Activated naive CD8-positive, alpha-beta T cell (primary cell): ENCODE results near the gene ANTKMT.

Experiments
- H3K27ac Mint-ChIP-seq: one replicate; pipeline ENCODE4 v1.8.0; 2021; ENCODE audit warnings: mixed read lengths
- H3K27me3 Mint-ChIP-seq: one replicate; pipeline ENCODE4 v1.8.0; 2021; ENCODE audit warnings: mixed read lengths
- H3K36me3 Mint-ChIP-seq: one replicate; pipeline ENCODE4 v1.8.0; 2021; ENCODE audit warnings: mixed read lengths
- H3K4me1 Mint-ChIP-seq: one replicate; pipeline ENCODE4 v1.8.0; 2021; ENCODE audit warnings: low read depth, mixed read lengths
- H3K4me3 Mint-ChIP-seq: one replicate; pipeline ENCODE4 v1.8.0; 2021; ENCODE audit warnings: mild to moderate bottlenecking, mixed read lengths
- H3K9me3 Mint-ChIP-seq: one replicate; pipeline ENCODE4 v1.8.0; 2021; ENCODE audit warnings: low read depth, mixed read lengths

Gene ANTKMT

GRCh38 chr16:762595-763268 lies 41.8 kb downstream of the ANTKMT start:
- no peak overlapping the region for H3K4me3 Mint-ChIP-seq
- H3K36me3 Mint-ChIP-seq: no peaks in the 10 kb centered on the region
- peaks cover 3% of the 10 kb centered on the region for H3K27me3 Mint-ChIP-seq
- no peaks in the 10 kb centered on the region for H3K9me3 Mint-ChIP-seq
- H3K4me1 Mint-ChIP-seq: no peaks in the 10 kb centered on the region
- H3K27ac Mint-ChIP-seq: no peak overlapping the region

DNA sequence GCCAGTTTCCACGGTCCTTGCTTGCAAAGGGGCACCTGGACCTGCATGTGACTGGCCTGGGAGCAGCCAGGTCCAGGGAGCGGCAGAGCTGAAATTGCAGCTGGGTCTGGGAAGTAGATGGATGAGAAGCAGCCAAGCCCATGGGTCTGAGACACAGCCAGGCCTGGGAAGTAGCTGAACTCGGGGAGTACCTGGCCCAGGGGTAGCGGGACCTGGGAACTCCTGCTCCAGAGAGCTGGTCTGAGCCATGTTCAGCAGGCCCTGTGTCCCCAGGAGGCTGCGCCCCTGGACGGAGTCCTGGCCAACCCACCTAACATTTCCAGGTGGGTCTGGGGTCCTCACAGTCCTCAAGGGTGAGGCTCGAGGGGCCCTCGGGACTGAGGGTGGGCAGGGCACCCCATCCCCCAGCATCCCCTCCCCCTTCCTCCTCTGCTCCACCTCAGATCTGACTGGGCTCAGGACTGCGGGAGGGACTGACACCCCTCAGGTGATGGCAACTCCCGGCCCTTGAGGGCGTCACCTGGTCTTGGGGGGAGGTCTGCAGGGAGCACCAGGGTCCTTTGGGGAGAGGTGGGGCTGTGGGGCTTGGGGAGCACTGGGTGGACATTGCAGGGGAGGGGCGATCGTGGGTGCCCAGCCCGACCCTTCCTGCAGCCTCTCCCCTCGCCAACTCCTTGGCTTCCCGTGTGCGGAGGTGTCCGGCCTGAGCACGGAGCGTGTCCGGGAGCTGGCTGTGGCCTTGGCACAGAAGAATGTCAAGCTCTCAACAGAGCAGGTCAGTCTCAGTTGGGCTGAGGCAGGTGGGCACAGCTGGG lies 42.6 kb downstream of the ANTKMT start:
- H3K27me3 Mint-ChIP-seq: peaks cover 2% of the 10 kb centered on the region
- H3K36me3 Mint-ChIP-seq: no peaks in the 10 kb centered on the region
- no peaks in the 10 kb centered on the region for H3K4me1 Mint-ChIP-seq
- H3K27ac Mint-ChIP-seq: no peak overlapping the region
- no peak overlapping the region for H3K4me3 Mint-ChIP-seq
- H3K9me3 Mint-ChIP-seq: no peaks in the 10 kb centered on the region

GRCh38 chr16:764184-764750 lies 43.3 kb downstream of the ANTKMT start:
- Mint-ChIP-seq H3K27me3 (peaks cover 2% of the 10 kb centered on the region), H3K4me3 (no peak overlapping the region), H3K9me3 (no peaks in the 10 kb centered on the region), H3K36me3 (no peaks in the 10 kb centered on the region), H3K27ac (no peak overlapping the region), H3K4me1 (no peaks in the 10 kb centered on the region)

GRCh38 chr16:764848-765487 lies 44.0 kb downstream of the ANTKMT start:
- Mint-ChIP-seq H3K4me3 (no peak overlapping the region), H3K4me1 (no peaks in the 10 kb centered on the region), H3K27me3 (no peaks in the 10 kb centered on the region)

DNA sequence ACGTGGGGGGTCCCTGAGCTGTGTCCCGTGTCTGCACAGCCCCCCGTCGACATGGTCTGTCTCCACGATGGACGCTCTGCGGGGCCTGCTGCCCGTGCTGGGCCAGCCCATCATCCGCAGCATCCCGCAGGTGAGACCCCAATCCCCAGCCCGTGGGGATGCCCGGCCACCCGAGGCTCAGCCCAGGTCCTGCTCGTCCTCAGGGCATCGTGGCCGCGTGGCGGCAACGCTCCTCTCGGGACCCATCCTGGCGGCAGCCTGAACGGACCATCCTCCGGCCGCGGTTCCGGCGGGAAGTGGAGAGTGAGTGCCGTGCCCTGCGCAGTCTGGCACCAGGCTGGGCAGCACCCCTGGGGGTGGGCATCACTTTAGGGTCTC lies 44.5 kb downstream of the ANTKMT start:
- H3K27ac Mint-ChIP-seq: no peak overlapping the region
- H3K4me1 Mint-ChIP-seq: no peaks in the 10 kb centered on the region
- no peaks in the 10 kb centered on the region for H3K27me3 Mint-ChIP-seq
- H3K9me3 Mint-ChIP-seq: no peaks in the 10 kb centered on the region
- H3K36me3 Mint-ChIP-seq: no peaks in the 10 kb centered on the region
- no peak overlapping the region for H3K4me3 Mint-ChIP-seq

More at GRCh38 chr16:764848-765487, 44.0 kb downstream of the ANTKMT start:
- H3K36me3 Mint-ChIP-seq: no peaks in the 10 kb centered on the region
- no peak overlapping the region for H3K27ac Mint-ChIP-seq
- no peaks in the 10 kb centered on the region for H3K9me3 Mint-ChIP-seq

GRCh38 chr16:766008-766819 lies 45.3 kb downstream of the ANTKMT start:
- Mint-ChIP-seq H3K9me3 (no peaks in the 10 kb centered on the region), H3K27ac (no peak overlapping the region), H3K4me1 (no peaks in the 10 kb centered on the region), H3K27me3 (no peaks in the 10 kb centered on the region), H3K36me3 (no peaks in the 10 kb centered on the region), H3K4me3 (no peak overlapping the region)

DNA sequence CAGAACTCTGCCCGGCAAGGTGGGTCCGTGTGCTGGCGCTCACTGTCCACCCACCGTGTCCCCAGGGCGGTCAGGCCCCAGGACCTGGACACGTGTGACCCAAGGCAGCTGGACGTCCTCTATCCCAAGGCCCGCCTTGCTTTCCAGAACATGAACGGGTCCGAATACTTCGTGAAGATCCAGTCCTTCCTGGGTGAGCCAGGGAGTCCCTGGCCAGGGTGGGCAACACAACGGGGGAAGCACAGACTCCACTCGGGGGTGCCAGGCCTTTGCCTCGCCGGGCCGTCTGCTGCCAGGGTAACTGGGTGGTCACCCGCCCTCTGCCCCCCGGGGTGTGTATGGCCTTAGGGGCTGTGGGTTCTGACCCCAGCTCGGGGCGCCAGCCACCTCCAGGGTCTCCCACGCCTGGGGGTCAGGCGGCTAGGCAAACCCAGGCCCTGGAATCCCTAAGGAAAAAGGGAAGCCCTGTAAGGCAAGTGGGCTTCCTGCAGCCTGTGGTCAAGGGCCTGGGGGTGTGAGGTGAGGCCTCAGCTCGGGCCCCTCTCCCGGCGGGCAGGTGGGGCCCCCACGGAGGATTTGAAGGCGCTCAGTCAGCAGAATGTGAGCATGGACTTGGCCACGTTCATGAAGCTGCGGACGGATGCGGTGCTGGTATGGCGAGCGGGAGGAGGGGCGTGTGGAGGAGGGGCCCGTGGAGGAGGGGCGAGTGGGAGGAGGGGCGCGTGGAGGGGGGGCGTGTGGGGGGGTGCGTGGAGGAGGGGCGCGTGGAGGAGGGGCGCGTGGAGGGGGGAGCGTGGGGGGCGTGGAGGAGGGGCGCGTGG lies 46.1 kb downstream of the ANTKMT start:
- Mint-ChIP-seq H3K4me1 (no peaks in the 10 kb centered on the region), H3K4me3 (no peak overlapping the region), H3K27ac (no peak overlapping the region), H3K27me3 (no peaks in the 10 kb centered on the region), H3K36me3 (no peaks in the 10 kb centered on the region), H3K9me3 (no peaks in the 10 kb centered on the region)

GRCh38 chr16:767743-768235 lies 46.8 kb downstream of the ANTKMT start:
- Mint-ChIP-seq H3K27me3 (no peaks in the 10 kb centered on the region), H3K4me3 (no peak overlapping the region), H3K9me3 (no peaks in the 10 kb centered on the region), H3K27ac (no peak overlapping the region), H3K4me1 (no peaks in the 10 kb centered on the region), H3K36me3 (no peaks in the 10 kb centered on the region)

- Mint-ChIP-seq H3K27ac (no peak overlapping the region), H3K9me3 (no peaks in the 10 kb centered on the region), H3K36me3 (no peaks in the 10 kb centered on the region), H3K27me3 (no peaks in the 10 kb centered on the region), H3K4me3 (no peak overlapping the region), H3K4me1 (no peaks in the 10 kb centered on the region)
Measured at GRCh38 chr16:768428-768827, 47.5 kb downstream of the ANTKMT start.

DNA sequence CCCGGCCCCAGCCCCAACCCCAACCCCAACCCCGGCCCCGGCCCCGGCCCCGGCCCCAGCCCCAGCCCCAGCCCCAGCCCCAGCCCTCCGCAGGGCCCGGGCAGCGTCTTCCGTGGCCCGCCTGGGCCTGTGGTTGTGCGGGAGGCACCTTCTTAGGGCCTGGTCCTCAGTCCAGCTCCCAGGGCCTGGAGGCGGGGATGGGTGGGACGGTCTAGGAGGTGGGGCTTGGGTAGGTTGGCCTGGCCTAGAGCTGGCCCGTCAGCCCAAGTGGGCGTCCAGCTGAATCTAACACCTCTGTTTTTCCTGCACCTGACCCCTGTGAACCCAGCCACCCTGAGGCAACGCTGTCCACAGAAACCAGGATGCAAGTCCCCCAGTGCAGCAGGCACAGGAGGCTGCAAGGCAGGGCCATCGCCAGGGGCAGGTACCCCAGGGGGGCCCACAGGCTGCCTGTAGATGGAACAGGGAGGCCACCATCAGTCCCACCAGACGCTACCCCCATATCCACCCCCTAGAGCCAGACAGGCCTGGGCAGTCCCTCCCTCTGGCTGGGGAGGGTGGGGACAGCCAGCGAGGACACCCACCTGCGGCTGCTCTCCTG lies 48.3 kb downstream of the ANTKMT start:
- no peaks in the 10 kb centered on the region for H3K9me3 Mint-ChIP-seq
- no peak overlapping the region for H3K27ac Mint-ChIP-seq
- no peak overlapping the region for H3K4me3 Mint-ChIP-seq
- H3K36me3 Mint-ChIP-seq: no peaks in the 10 kb centered on the region
- H3K4me1 Mint-ChIP-seq: no peaks in the 10 kb centered on the region
- H3K27me3 Mint-ChIP-seq: no peaks in the 10 kb centered on the region

DNA sequence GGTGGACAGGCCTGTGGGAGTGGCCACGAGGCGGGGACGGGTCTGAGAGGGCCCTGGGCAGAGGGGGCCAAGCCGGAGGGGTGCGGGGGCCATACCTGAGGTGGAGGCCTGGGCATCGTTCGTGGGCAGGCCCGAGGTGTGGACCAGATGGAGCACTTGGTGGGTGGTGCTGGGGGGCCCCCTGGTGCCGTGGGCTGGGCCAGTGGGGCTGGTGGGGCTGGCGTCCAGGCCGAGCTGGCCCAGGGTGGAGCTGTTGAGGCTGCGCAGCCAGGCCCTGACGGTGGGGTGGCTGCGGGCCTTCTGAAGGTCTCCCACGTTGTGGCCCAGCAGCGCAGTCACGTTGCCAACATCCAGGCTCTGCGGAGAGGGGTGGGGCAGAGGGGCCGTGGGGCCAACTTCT lies 49.0 kb downstream of the ANTKMT start:
- no peaks in the 10 kb centered on the region for H3K36me3 Mint-ChIP-seq
- H3K27ac Mint-ChIP-seq: no peak overlapping the region
- no peak overlapping the region for H3K4me3 Mint-ChIP-seq
- no peaks in the 10 kb centered on the region for H3K27me3 Mint-ChIP-seq
- H3K9me3 Mint-ChIP-seq: no peaks in the 10 kb centered on the region
- no peaks in the 10 kb centered on the region for H3K4me1 Mint-ChIP-seq

DNA sequence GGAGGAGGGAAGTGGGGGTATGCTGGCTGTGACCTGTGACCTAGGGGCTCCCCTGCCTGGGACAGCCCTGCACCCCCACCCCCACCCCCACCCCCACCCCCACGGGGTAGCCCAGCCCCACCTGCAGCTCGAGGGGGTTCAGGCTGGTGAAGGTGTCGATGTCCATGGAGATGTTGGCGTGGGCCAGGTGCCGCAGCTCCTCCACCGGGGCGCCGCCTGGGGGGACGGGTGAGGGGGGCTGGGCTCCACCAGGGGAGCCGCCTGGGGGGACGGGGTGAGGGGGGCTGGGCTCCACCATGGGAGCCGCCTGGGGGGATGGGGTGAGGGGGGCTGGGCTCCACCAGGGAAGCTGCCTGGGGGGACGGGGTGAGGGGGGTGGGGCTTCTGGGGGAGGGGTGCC lies 49.5 kb downstream of the ANTKMT start:
- no peaks in the 10 kb centered on the region for H3K27me3 Mint-ChIP-seq
- no peak overlapping the region for H3K4me3 Mint-ChIP-seq
- H3K27ac Mint-ChIP-seq: no peak overlapping the region
- no peaks in the 10 kb centered on the region for H3K4me1 Mint-ChIP-seq
- H3K36me3 Mint-ChIP-seq: no peaks in the 10 kb centered on the region
- H3K9me3 Mint-ChIP-seq: no peaks in the 10 kb centered on the region
